DND-41 (cell line): Measurements from ENCODE around the gene ATP12A.

ENCODE experiments used
- CTCF ChIP-seq: IDR thresholded peaks from 2 replicates; pipeline ENCODE4 v1.5.1; 2012; ENCODE audit warnings: borderline replicate concordance, low read length, moderate library complexity, mild to moderate bottlenecking; ENCODE audit not compliant: poor library complexity, severe bottlenecking; ENCODE audit errors: extremely low read depth
- EZH2 ChIP-seq: IDR thresholded peaks from 3 replicates; pipeline ENCODE4 v1.6.1; 2012; ENCODE audit warnings: borderline replicate concordance, low read depth, mild to moderate bottlenecking, moderate library complexity, low read length, inconsistent platforms; ENCODE audit not compliant: severe bottlenecking

GRCh38 chr13:24746618-24747247, 66.5 kb downstream of the ATP12A start:
- TF ChIP-seq CTCF (no peak), EZH2 (no peak)
